Astrocyte (in vitro differentiated cells and primary cell): ENCODE results near the gene BTNL9. TPM values are rescaled to one million over a fixed set of nuclear protein-coding genes. Genes with fewer than 3 reads are reported as not detected.

Experiments used
- DNase-seq: peaks from one replicate; pipeline ENCODE4 v3.0.0-alpha.2; 2010; ENCODE audit warnings: low read depth
- FAIRE-seq: peaks from 2 replicates; lab custom pipeline; 2011; peaks lifted over from hg19 to GRCh38; lab: Jason Lieb, UNC
- H2AFZ ChIP-seq: 2 replicates; pipeline ENCODE4 v1.6.0; 2012; ENCODE audit warnings: low read depth, low read length, inconsistent platforms
- H3K27ac ChIP-seq: 2 replicates; pipeline ENCODE4 v1.5.1; 2011; ENCODE audit warnings: low read depth, low read length, inconsistent platforms
- H3K27me3 ChIP-seq: 2 replicates; pipeline ENCODE4 v1.6.0; 2011; ENCODE audit warnings: low read length, inconsistent platforms; ENCODE audit not compliant: insufficient read depth
- H3K36me3 ChIP-seq: 2 replicates; pipeline ENCODE4 v1.5.1; 2011; ENCODE audit warnings: low read length, inconsistent platforms; ENCODE audit not compliant: insufficient read depth
- H3K4me1 ChIP-seq: 2 replicates; pipeline ENCODE4 v1.5.1; 2011; ENCODE audit warnings: low read length, inconsistent platforms; ENCODE audit not compliant: insufficient read depth
- H3K4me2 ChIP-seq: 2 replicates; pipeline ENCODE4 v1.6.0; 2012; ENCODE audit warnings: low read length, inconsistent platforms
- H3K4me3 ChIP-seq: 2 replicates; pipeline ENCODE4 v1.5.1; 2011; ENCODE audit warnings: low read depth, mild to moderate bottlenecking, low read length, inconsistent platforms; ENCODE audit not compliant: insufficient read depth
- H3K79me2 ChIP-seq: 2 replicates; pipeline ENCODE4 v1.6.0; 2012; ENCODE audit warnings: mild to moderate bottlenecking, low read length, inconsistent platforms; ENCODE audit not compliant: insufficient read depth
- H3K9ac ChIP-seq: 2 replicates; pipeline ENCODE4 v1.6.0; 2012; ENCODE audit warnings: mild to moderate bottlenecking, low read length, inconsistent platforms
- H3K9me3 ChIP-seq: 2 replicates; pipeline ENCODE4 v1.5.1; 2012; ENCODE audit warnings: low read depth, mild to moderate bottlenecking, low read length, inconsistent platforms; ENCODE audit not compliant: insufficient read depth
- H4K20me1 ChIP-seq: 2 replicates; pipeline ENCODE4 v1.6.0; 2012; ENCODE audit warnings: low read length, inconsistent platforms; ENCODE audit not compliant: insufficient read depth
- H3K27ac Mint-ChIP-seq: one replicate; pipeline ENCODE4 v1.8.0; 2021; ENCODE audit warnings: mild to moderate bottlenecking, mixed read lengths; ENCODE audit not compliant: unreplicated experiment
- H3K27me3 Mint-ChIP-seq: one replicate; pipeline ENCODE4 v1.8.0; 2021; ENCODE audit warnings: low read depth, mixed read lengths; ENCODE audit not compliant: unreplicated experiment
- H3K36me3 Mint-ChIP-seq: one replicate; pipeline ENCODE4 v1.8.0; 2021; ENCODE audit warnings: low read depth, mixed read lengths; ENCODE audit not compliant: unreplicated experiment
- H3K4me1 Mint-ChIP-seq: one replicate; pipeline ENCODE4 v1.8.0; 2021; ENCODE audit warnings: low read depth, mixed read lengths; ENCODE audit not compliant: unreplicated experiment
- H3K4me3 Mint-ChIP-seq: one replicate; pipeline ENCODE4 v1.8.0; 2021; ENCODE audit warnings: mild to moderate bottlenecking, moderate library complexity, mixed read lengths; ENCODE audit not compliant: unreplicated experiment
- H3K9me3 Mint-ChIP-seq: one replicate; pipeline ENCODE4 v1.8.0; 2021; ENCODE audit warnings: mild to moderate bottlenecking, mixed read lengths; ENCODE audit not compliant: unreplicated experiment
- CTCF ChIP-seq: IDR thresholded peaks from 2 replicates; pipeline ENCODE4 v1.5.1; 2011; ENCODE audit warnings: low read depth, mild to moderate bottlenecking, inconsistent platforms, low read length, moderate library complexity; ENCODE audit not compliant: insufficient read depth
- EZH2 ChIP-seq: IDR thresholded peaks from 2 replicates; pipeline ENCODE4 v1.6.1; 2012; ENCODE audit warnings: mild to moderate bottlenecking, low read length, inconsistent platforms; ENCODE audit not compliant: insufficient read depth
- total RNA-seq: library from RNA; stranded (reverse); gene quantifications from 2 replicates; pipeline ENCODE4 v1.2.1, GENCODE V29; 2021

The BTNL9 gene
- total RNA-seq, 1 donor from 2014 or later, result not detected

GRCh38 chr5:181064987-181065386 lies 24.9 kb downstream of the BTNL9 start:
- H3K9me3 Mint-ChIP-seq, result peaks cover 5% of the 10 kb centered on the region
- no peak overlapping the region for H3K4me3 Mint-ChIP-seq
- H3K4me1 Mint-ChIP-seq, result no peaks in the 10 kb centered on the region
- H3K27me3 Mint-ChIP-seq, result peaks cover 65% of the 10 kb centered on the region
- Histone ChIP-seq H3K4me1 (no peaks in the 10 kb centered on the region), H3K4me3 (no peak overlapping the region), H3K9me3 (peaks cover 5% of the 10 kb centered on the region), H3K4me2 (no peak overlapping the region), H4K20me1 (no peaks in the 10 kb centered on the region), H3K27me3 (peaks cover 4% of the 10 kb centered on the region), H3K9ac (no peak overlapping the region), H2AFZ (no peak overlapping the region), H3K27ac (no peak overlapping the region), H3K36me3 (no peaks in the 10 kb centered on the region), H3K79me2 (no peaks in the 10 kb centered on the region)
- TF ChIP-seq EZH2 (no peak), CTCF (no peak)
- no peak for FAIRE-seq
- peaks cover 4% of the 10 kb centered on the region for H3K36me3 Mint-ChIP-seq
- H3K27ac Mint-ChIP-seq, result no peak overlapping the region
- no peak for DNase-seq

GRCh38 chr5:181069767-181070491 lies 29.9 kb downstream of the BTNL9 start:
- no peak overlapping the region for H3K9ac ChIP-seq
- no peak overlapping the region for H3K4me3 ChIP-seq
- H3K9me3 Mint-ChIP-seq, result peaks cover 4% of the 10 kb centered on the region
- H4K20me1 ChIP-seq, result no peaks in the 10 kb centered on the region
- H3K36me3 Mint-ChIP-seq, result no peaks in the 10 kb centered on the region
- no peak overlapping the region for H2AFZ ChIP-seq
- no peak overlapping the region for H3K27ac Mint-ChIP-seq
- peaks cover 46% of the 10 kb centered on the region for H3K27me3 Mint-ChIP-seq
- FAIRE-seq (no peak), DNase-seq (no peak)
- H3K9me3 ChIP-seq, result peaks cover 11% of the 10 kb centered on the region
- H3K36me3 ChIP-seq, result no peaks in the 10 kb centered on the region
- no peaks in the 10 kb centered on the region for H3K79me2 ChIP-seq
- no peaks in the 10 kb centered on the region for H3K27me3 ChIP-seq
- TF ChIP-seq CTCF (no peak), EZH2 (no peak)
- H3K4me1 Mint-ChIP-seq, result no peaks in the 10 kb centered on the region
- no peak overlapping the region for H3K4me3 Mint-ChIP-seq
- H3K27ac ChIP-seq, result no peak overlapping the region
- H3K4me1 ChIP-seq, result no peaks in the 10 kb centered on the region
- no peak overlapping the region for H3K4me2 ChIP-seq

GRCh38 chr5:181070523-181070922 lies 30.5 kb downstream of the BTNL9 start:
- TF ChIP-seq EZH2, result no peak
- no peaks in the 10 kb centered on the region for H3K4me1 ChIP-seq
- Mint-ChIP-seq H3K27ac (no peak overlapping the region), H3K4me3 (no peak overlapping the region), H3K9me3 (peaks cover 4% of the 10 kb centered on the region), H3K4me1 (no peaks in the 10 kb centered on the region), H3K36me3 (no peaks in the 10 kb centered on the region), H3K27me3 (peaks cover 41% of the 10 kb centered on the region)
- FAIRE-seq (no peak), DNase-seq (no peak)
- H3K9me3 ChIP-seq, result peaks cover 6% of the 10 kb centered on the region
- H3K79me2 ChIP-seq, result no peaks in the 10 kb centered on the region
- H3K27ac ChIP-seq, result no peak overlapping the region
- H4K20me1 ChIP-seq, result no peaks in the 10 kb centered on the region
- no peak overlapping the region for H3K9ac ChIP-seq
- H3K27me3 ChIP-seq, result no peaks in the 10 kb centered on the region
- H3K4me2 ChIP-seq, result no peak overlapping the region
- no peaks in the 10 kb centered on the region for H3K36me3 ChIP-seq
- H2AFZ ChIP-seq, result no peak overlapping the region
- H3K4me3 ChIP-seq, result no peak overlapping the region
